Smooth muscle cell (in vitro differentiated cells): ENCODE measurements around the gene GRIA3. TPM values are rescaled to one million over a fixed set of nuclear protein-coding genes. Genes with fewer than 3 reads are reported as not detected.

Experiments
- DNase-seq: peaks from one replicate; lab custom pipeline; 2025; ENCODE audit not compliant: unreplicated experiment; lab: John Stamatoyannopoulos, UW
- H2AFZ ChIP-seq: fragments of 200-600 bp; sonication (generic); 2 replicates; pipeline ENCODE4 v1.6.0; 2016; ENCODE audit warnings: antibody characterized with exemption, low read depth, mild to moderate bottlenecking
- H3F3A ChIP-seq: fragments of 200-600 bp; sonication (generic); 2 replicates; pipeline ENCODE4 v1.6.0; 2017; ENCODE audit warnings: antibody characterized with exemption, low read depth
- H3K27ac ChIP-seq: fragments of 200-600 bp; sonication (generic); 2 replicates; pipeline ENCODE4 v1.5.1; 2016; ENCODE audit warnings: low read depth, mild to moderate bottlenecking
- H3K27me3 ChIP-seq: fragments of 200-600 bp; sonication (generic); 2 replicates; pipeline ENCODE4 v1.6.1; 2016; ENCODE audit warnings: low read depth, mild to moderate bottlenecking
- H3K36me3 ChIP-seq: fragments of 200-600 bp; sonication (generic); 2 replicates; pipeline ENCODE4 v1.5.1; 2016; ENCODE audit warnings: low read depth
- H3K4me1 ChIP-seq: fragments of 200-600 bp; sonication (generic); 2 replicates; pipeline ENCODE4 v1.5.1; 2016; ENCODE audit warnings: low read depth
- H3K4me2 ChIP-seq: fragments of 200-600 bp; sonication (generic); 2 replicates; pipeline ENCODE4 v1.6.0; 2016; ENCODE audit warnings: mild to moderate bottlenecking
- H3K4me3 ChIP-seq: fragments of 200-600 bp; sonication (generic); 2 replicates; pipeline ENCODE4 v1.5.1; 2016; ENCODE audit warnings: mild to moderate bottlenecking
- H3K79me2 ChIP-seq: fragments of 200-600 bp; sonication (generic); 2 replicates; pipeline ENCODE4 v1.6.0; 2016; ENCODE audit warnings: low read depth, mild to moderate bottlenecking
- H3K9ac ChIP-seq: fragments of 200-600 bp; sonication (generic); 2 replicates; pipeline ENCODE4 v1.6.0; 2016; ENCODE audit warnings: low read depth
- H3K9me3 ChIP-seq: fragments of 200-600 bp; sonication (generic); replicated peaks from 2 replicates; pipeline ENCODE4 v1.5.1; 2016; ENCODE audit warnings: low read depth
- H4K20me1 ChIP-seq: fragments of 200-600 bp; sonication (generic); 2 replicates; pipeline ENCODE4 v1.6.0; 2016; ENCODE audit warnings: low read depth
- CTCF ChIP-seq: fragments of 200-600 bp; sonication (generic); IDR thresholded peaks from 2 replicates; pipeline ENCODE4 v1.5.1; 2017; ENCODE audit warnings: borderline replicate concordance, mild to moderate bottlenecking, antibody characterized with exemption; ENCODE audit not compliant: insufficient read depth, poor library complexity, severe bottlenecking
- WGBS: methylation state at CpG from one replicate; pipeline ENCODE4 v1.1.7; 2016; ENCODE audit warnings: low lambda C conversion rate; 5-methylcytosine and 5-hydroxymethylcytosine counted together
- polyA plus RNA-seq: library from polyadenylated mRNA; unstranded; fragments of >200 nt; fragmentation: Nextera tagmentation; extraction: Ambion mirVana; gene quantifications from 2 replicates; pipeline ENCODE4 v1.2.1, GENCODE V29; 2016
- total RNA-seq: library from RNA; depleted of rRNA; stranded (reverse); fragments of >200 nt; gene quantifications from 2 replicates; pipeline ENCODE4 v1.2.3, GENCODE V29; 2014

Gene GRIA3
- total and polyA plus RNA-seq, 2 experiments from 2014 or later, result 7.2 to 12.7 TPM

- DNase-seq, result no peak
- WGBS, result 73% methylated on average over 5 of the region's 5 CpGs
- Histone ChIP-seq H3K27me3 (no peaks in the 10 kb centered on the region), H2AFZ (no peak overlapping the region), H3K4me2 (no peak overlapping the region), H3K9me3 (no peaks in the 10 kb centered on the region), H4K20me1 (no peaks in the 10 kb centered on the region), H3K27ac (no peak overlapping the region), H3K36me3 (no peaks in the 10 kb centered on the region), H3K9ac (no peak overlapping the region), H3F3A (no peaks in the 10 kb centered on the region), H3K4me1 (no peaks in the 10 kb centered on the region), H3K4me3 (no peak overlapping the region), H3K79me2 (no peaks in the 10 kb centered on the region)
- TF ChIP-seq CTCF, result no peak
These were observed 258.7 kb downstream of the GRIA3 start for GRCh38 chrX:123442764-123443163.

DNA sequence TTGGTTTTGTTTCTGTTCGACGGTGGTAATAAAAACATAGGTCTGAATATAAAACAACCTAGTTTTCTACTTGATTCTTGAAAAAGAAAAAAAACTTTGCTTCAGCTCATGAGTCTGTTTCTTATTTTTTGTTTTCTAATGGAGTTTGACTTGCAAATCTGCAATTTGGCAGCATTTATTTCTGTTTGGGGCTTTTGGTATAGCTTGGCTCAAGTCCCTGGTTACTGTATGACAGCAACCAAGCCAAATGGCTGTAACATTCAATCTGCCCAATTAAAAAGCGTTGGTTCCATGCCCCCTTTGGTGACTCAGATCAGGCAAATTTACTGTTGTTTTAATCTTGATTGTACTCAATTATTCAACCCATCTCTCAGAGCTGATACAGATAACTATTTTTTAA, 263.4 kb downstream of the GRIA3 start:
- Histone ChIP-seq H3K9ac (no peak overlapping the region), H4K20me1 (no peaks in the 10 kb centered on the region), H3K4me1 (no peaks in the 10 kb centered on the region), H3K4me3 (no peak overlapping the region), H3F3A (no peaks in the 10 kb centered on the region), H3K36me3 (no peaks in the 10 kb centered on the region), H2AFZ (no peak overlapping the region), H3K4me2 (no peak overlapping the region), H3K27ac (no peak overlapping the region), H3K79me2 (no peaks in the 10 kb centered on the region), H3K27me3 (no peaks in the 10 kb centered on the region), H3K9me3 (no peaks in the 10 kb centered on the region)
- 77% methylated on average over 3 of the region's 3 CpGs for WGBS
- no peak for DNase-seq
- TF ChIP-seq CTCF, result no peak

DNA sequence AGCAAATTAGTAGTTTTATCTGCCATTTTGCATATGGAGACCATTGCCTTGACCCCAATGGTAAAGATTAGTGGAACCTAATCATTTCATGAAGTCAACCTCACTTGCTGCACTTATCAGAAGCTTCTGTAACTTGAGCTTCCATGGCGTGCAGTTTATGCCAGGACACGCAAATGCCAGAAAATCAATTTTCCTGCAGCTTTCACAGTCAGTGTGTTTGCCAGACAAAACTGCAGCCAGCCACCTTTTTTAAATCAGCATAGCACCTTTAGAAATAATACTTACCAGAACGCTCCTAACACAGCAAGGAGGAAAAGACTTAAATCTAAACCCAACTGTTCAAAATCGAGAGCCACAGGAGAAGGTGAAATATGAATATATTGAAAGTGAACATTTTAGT, 265.3 kb downstream of the GRIA3 start:
- WGBS, result 85% methylated on average over 4 of the region's 4 CpGs
- no peak for TF ChIP-seq CTCF
- Histone ChIP-seq H3K36me3 (no peaks in the 10 kb centered on the region), H4K20me1 (no peaks in the 10 kb centered on the region), H3K27me3 (no peaks in the 10 kb centered on the region), H3K79me2 (no peaks in the 10 kb centered on the region), H3F3A (no peaks in the 10 kb centered on the region), H3K9me3 (no peaks in the 10 kb centered on the region), H3K4me2 (no peak overlapping the region), H3K27ac (no peak overlapping the region), H2AFZ (no peak overlapping the region), H3K4me3 (no peak overlapping the region), H3K9ac (no peak overlapping the region), H3K4me1 (no peaks in the 10 kb centered on the region)
- no peak for DNase-seq

DNA sequence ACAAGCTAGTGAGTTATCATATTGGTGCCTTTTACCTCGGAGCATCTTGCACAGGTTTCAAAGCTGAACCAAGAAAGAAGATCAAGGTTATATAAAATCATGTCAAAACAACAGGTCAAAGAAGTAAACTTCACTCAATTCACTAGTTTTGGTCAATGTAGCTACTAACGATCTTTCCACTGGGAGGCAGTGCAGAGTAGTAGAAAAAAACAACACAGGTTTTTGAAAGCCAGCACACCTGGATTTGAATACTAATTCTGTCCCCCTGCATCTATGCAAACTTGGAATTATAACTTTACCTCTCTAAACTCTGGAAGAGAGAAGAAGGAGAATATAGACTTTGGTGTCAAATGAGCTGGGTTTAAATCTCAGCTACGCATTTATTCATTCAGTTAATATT, 266.1 kb downstream of the GRIA3 start:
- H3F3A ChIP-seq, result no peaks in the 10 kb centered on the region
- no peak overlapping the region for H2AFZ ChIP-seq
- H3K4me2 ChIP-seq, result no peak overlapping the region
- no peaks in the 10 kb centered on the region for H3K9me3 ChIP-seq
- no peaks in the 10 kb centered on the region for H3K4me1 ChIP-seq
- peak; percentile 37 for TF ChIP-seq CTCF
- H3K36me3 ChIP-seq, result no peaks in the 10 kb centered on the region
- 49% methylated on average over 3 of the region's 3 CpGs for WGBS
- H3K79me2 ChIP-seq, result no peaks in the 10 kb centered on the region
- H3K27me3 ChIP-seq, result no peaks in the 10 kb centered on the region
- no peak overlapping the region for H3K9ac ChIP-seq
- H3K4me3 ChIP-seq, result no peak overlapping the region
- no peaks in the 10 kb centered on the region for H4K20me1 ChIP-seq
- H3K27ac ChIP-seq, result no peak overlapping the region
- DNase-seq, result no peak
